K562 (cell line): ENCODE results near the gene ANGPTL1. TPM values are rescaled to one million over a fixed set of nuclear protein-coding genes. Genes with fewer than 3 reads are reported as not detected.

Experiments used
- ATAC-seq: fragments of 200-7000 bp; cut with Tn5 transposase; 3 replicates; pipeline ENCODE4 v1.9.1; 2020; ENCODE audit warnings: moderate library complexity
- BruUV-seq: library from RNA; stranded (reverse); fragments of 400-500 nt; replicated peaks from 2 replicates; lab custom pipeline; 2021; lab: Mats Ljungman, UMichigan
- CTCF ChIA-PET: fragments of 300-600 bp; formaldehyde crosslinking; extraction: SDS; loops from one replicate; lab custom pipeline; 2021; ENCODE audit warnings: low intra/inter-chr PET ratio; lab: Yijun Ruan, JAX
- POLR2A ChIA-PET: fragments of 300-600, 350-650 bp; sonication (Branson Sonifier 250); formaldehyde crosslinking; extraction: SDS; loops from one replicate; lab custom pipeline; 2021; ENCODE audit warnings: antibody characterized with exemption, inconsistent platforms; lab: Yijun Ruan, JAX
- DNase-seq, 4 experiments: peaks; one replicate each; pipeline versions ENCODE4 v3.0.0 to v3.0.0-alpha.2; 2011 to 2018; ENCODE audit warnings: low spot score in 3 of 4, mixed read lengths in 3 of 4; ENCODE audit errors: extremely low read depth in 1 of 4
- FAIRE-seq: peaks from 2 replicates; lab custom pipeline; 2011; peaks lifted over from hg19 to GRCh38; lab: Jason Lieb, UNC
- H2AFZ ChIP-seq: 2 replicates; pipeline ENCODE4 v1.6.0; 2011; ENCODE audit warnings: low read depth, low read length, control low read depth, inconsistent platforms
- H3K27ac ChIP-seq: fragments of 200-600 bp; 3 replicates; pipeline ENCODE4 v1.8.0; 2011; ENCODE audit warnings: low read depth, mild to moderate bottlenecking, control low read depth, inconsistent platforms, low read length, moderate library complexity, mixed read lengths; ENCODE audit errors: extremely low read depth
- H3K27me3 ChIP-seq, 2 experiments: fragments of 300-600 bp in 1 of 2; 2 replicates in 1 of 2; 3 replicates in 1 of 2; pipeline versions ENCODE4 v1.6.0 to v1.8.0; 2011; ENCODE audit warnings: inconsistent platforms in 2 of 2, low read length in 2 of 2, mild to moderate bottlenecking in 1 of 2, mixed read lengths in 1 of 2, moderate library complexity in 1 of 2; ENCODE audit not compliant: control insufficient read depth in 2 of 2, insufficient read depth in 2 of 2
- H3K36me3 ChIP-seq: fragments of 300-600 bp; 3 replicates; pipeline ENCODE4 v1.8.0; 2011; ENCODE audit warnings: mild to moderate bottlenecking, low read length, inconsistent platforms; ENCODE audit not compliant: control insufficient read depth, insufficient read depth
- H3K4me1 ChIP-seq, 2 experiments: fragments of 200-600 bp in 1 of 2; replicated peaks in 1 of 2; 2 replicates in 1 of 2; 3 replicates in 1 of 2; pipeline versions ENCODE4 v1.5.1 to v1.8.0; 2011; ENCODE audit warnings: inconsistent platforms in 2 of 2, low read length in 2 of 2, mild to moderate bottlenecking in 1 of 2, mixed read lengths in 1 of 2, moderate library complexity in 1 of 2; ENCODE audit not compliant: control insufficient read depth in 2 of 2, insufficient read depth in 2 of 2
- H3K4me2 ChIP-seq: 2 replicates; pipeline ENCODE4 v1.6.1; 2011; ENCODE audit warnings: low read length, control low read depth, inconsistent platforms, mixed read lengths; ENCODE audit not compliant: insufficient read depth
- H3K4me3 ChIP-seq: fragments of 200-600 bp; sonication (generic), shearing (Covaris generic); 2 replicates; pipeline ENCODE4 v1.5.1; 2016; ENCODE audit warnings: control low read depth, inconsistent platforms
- H3K79me2 ChIP-seq: fragments of 200-600 bp; 3 replicates; pipeline ENCODE4 v1.8.0; 2011; ENCODE audit warnings: low read length, inconsistent platforms; ENCODE audit not compliant: control insufficient read depth, insufficient read depth
- H3K9ac ChIP-seq, 2 experiments: 2 replicates each; pipeline versions ENCODE4 v1.6.0 to v1.6.1; 2011; ENCODE audit warnings: low read depth in 2 of 2, low read length in 2 of 2, control low read depth in 1 of 2, inconsistent platforms in 1 of 2, mild to moderate bottlenecking in 1 of 2, mixed read lengths in 1 of 2; ENCODE audit not compliant: insufficient read depth in 1 of 2
- H3K9me1 ChIP-seq: one replicate; pipeline ENCODE4 v1.6.0; 2011; ENCODE audit warnings: inconsistent platforms, mild to moderate bottlenecking, low read length, moderate library complexity; ENCODE audit not compliant: control insufficient read depth, insufficient read depth
- H3K9me3 ChIP-seq: replicated peaks from 2 replicates; pipeline ENCODE4 v1.5.1; 2011; ENCODE audit warnings: low read depth, low read length, inconsistent platforms; ENCODE audit not compliant: control insufficient read depth, insufficient read depth
- H4K20me1 ChIP-seq: replicated peaks from 2 replicates; pipeline ENCODE4 v1.6.1; 2011; ENCODE audit warnings: low read length, inconsistent platforms, mixed read lengths; ENCODE audit not compliant: control insufficient read depth, insufficient read depth
- FOXA3 ChIP-seq, 2 experiments: fragments of 450-650 bp in 1 of 2; sonication (generic) in 1 of 2; formaldehyde crosslinking; IDR thresholded peaks in 1 of 2; conservative IDR thresholded peaks in 1 of 2; 2 replicates each; pipeline versions ENCODE4 v1.4.0 to v1.8.0; 2020 to 2022; ENCODE audit warnings: mild to moderate bottlenecking in 2 of 2, missing genetic modification reagents in 1 of 2
- KDM4B ChIP-seq, 2 experiments: fragments of 450-650 bp in 1 of 2; sonication (generic) in 1 of 2; IDR thresholded peaks; 2 replicates each; pipeline ENCODE4 v1.6.1; 2016 to 2017; ENCODE audit warnings: borderline replicate concordance in 2 of 2, antibody characterized with exemption in 1 of 2, low read depth in 1 of 2, mild to moderate bottlenecking in 1 of 2
- NFE2 ChIP-seq: IDR thresholded peaks from 2 replicates; pipeline ENCODE4 v1.6.1; 2014; ENCODE audit warnings: antibody characterized with exemption, low read depth
- TFAM ChIP-seq: fragments of 250-450 bp; sonication (Bioruptor Pico); conservative IDR thresholded peaks from 2 replicates; pipeline ENCODE4 v1.5.0; 2021; ENCODE audit warnings: mild to moderate bottlenecking, moderate library complexity
- ZSCAN29 ChIP-seq: fragments of 450-650 bp; IDR thresholded peaks from 2 replicates; pipeline ENCODE4 v1.6.1; 2017
- WGBS: fragments of 100-300 bp; shearing (Covaris generic); methylation state at CpG from one replicate; pipeline ENCODE4 v1.1.6; 2016; ENCODE audit warnings: low coverage, mixed read lengths; ENCODE audit not compliant: insufficient coverage; ENCODE audit errors: missing lambda C conversion rate; 5-methylcytosine and 5-hydroxymethylcytosine counted together
- in situ Hi-C: fragments of 300-500 bp; cut with MboI; formaldehyde crosslinking; loops from 4 replicates; pipeline ENCODE4 v1.15.0; 2018; ENCODE audit warnings: inconsistent platforms, mixed read lengths
- intact Hi-C: fragments of 100-400 bp; cut with micrococcal nuclease; formaldehyde crosslinking; loops from 2 replicates; pipeline ENCODE4 v1.14.2; 2022
- polyA plus RNA-seq, 8 experiments: library from polyadenylated mRNA; depleted of rRNA in 4 of 8; stranded (reverse) in 5 of 8; unstranded in 3 of 8; fragments of >200 nt; fragmentation: Nextera tagmentation in 2 of 8; fragmentation: Illumina TruSeq in 1 of 8; extraction: Ambion mirVana in 2 of 8; extraction: Trizol in 1 of 8; gene quantifications; 2 replicates each; pipeline versions ENCODE4 v1.2.1 to v1.2.3, GENCODE V29; 2011 to 2014; ENCODE audit warnings: inconsistent platforms in 1 of 8, missing spikeins in 1 of 8
- total RNA-seq, 7 experiments: library from RNA; depleted of rRNA in 6 of 7; stranded (reverse); fragments of >200 nt in 6 of 7; fragmentation: Illumina TruSeq in 2 of 7; extraction: Trizol in 2 of 7; gene quantifications; 2 replicates each; pipeline versions ENCODE4 v1.2.1 to v1.2.3, GENCODE V29; 2011 to 2021; ENCODE audit warnings: low replicate concordance in 1 of 7
- TF ChIP-seq, protein P1 (sequence below): fragments of 450-650 bp; IDR thresholded peaks from 2 replicates; pipeline ENCODE4 v1.7.1; 2018; ENCODE audit warnings: mild to moderate bottlenecking, low read depth; ENCODE audit not compliant: partially characterized antibody
- TF ChIP-seq, protein P2 (sequence below): fragments of 200-800 bp; sonication (Bioruptor generic); IDR thresholded peaks from 2 replicates; pipeline ENCODE4 v1.6.1; 2016; ENCODE audit warnings: missing genetic modification characterization, missing compliant biosample characterization
- TF ChIP-seq, protein P3 (sequence below): fragments of 250-450 bp; sonication (Bioruptor Pico); IDR thresholded peaks from 2 replicates; pipeline ENCODE4 v1.8.0; 2021; ENCODE audit warnings: borderline replicate concordance, mild to moderate bottlenecking, moderate library complexity; ENCODE audit not compliant: poor library complexity, severe bottlenecking
- TF ChIP-seq, protein P4 (sequence below): IDR thresholded peaks from 2 replicates; pipeline ENCODE4 v1.6.1; 2011; ENCODE audit warnings: borderline replicate concordance, low read depth, mild to moderate bottlenecking, moderate library complexity, low read length; ENCODE audit not compliant: insufficient read depth, poor library complexity, severe bottlenecking

Gene ANGPTL1
- total and polyA plus RNA-seq, 9 of the 15 experiments (the other 6 are each of a cell fraction or from before 2014, with no cell fraction given): 0.04 to 0.06 TPM; not detected in 7

DNA sequence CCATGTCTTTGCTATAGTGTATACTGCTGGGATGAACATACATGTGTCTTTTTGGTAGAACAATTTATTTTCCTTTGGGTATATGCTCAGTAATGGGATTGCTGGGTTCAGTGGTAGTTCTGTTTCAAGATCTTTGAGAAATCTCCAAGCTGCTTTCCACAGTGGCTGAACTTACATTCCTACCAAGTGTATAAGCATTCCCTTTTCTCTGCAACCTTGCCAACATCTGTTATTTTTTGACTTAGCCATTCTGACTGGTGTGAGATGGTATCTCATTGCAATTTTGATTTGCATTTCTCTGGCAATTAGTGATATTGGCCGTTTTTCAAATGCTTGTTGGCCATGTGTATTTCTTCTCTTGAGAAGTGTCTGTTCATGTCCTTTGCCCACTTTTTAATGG lies 37.5 kb upstream of the ANGPTL1 start:
- no peak overlapping the region for H3K4me3 ChIP-seq
- H3K27me3 ChIP-seq: no peaks in the 10 kb centered on the region
- H3K27ac ChIP-seq: no peak overlapping the region
- no peaks in the 10 kb centered on the region for H3K9me1 ChIP-seq
- CTCF ChIA-PET: no interaction called here
- no peak overlapping the region for H2AFZ ChIP-seq
- WGBS: 0% methylated on average over 1 of the region's 1 CpG
- DNase-seq (no peak), ATAC-seq (no peak), FAIRE-seq (no peak)
- POLR2A ChIA-PET: no interaction called here
- H3K9me3 ChIP-seq: no peaks in the 10 kb centered on the region
- H4K20me1 ChIP-seq: no peaks in the 10 kb centered on the region
- BruUV-seq: no TSS peak
- no peaks in the 10 kb centered on the region for H3K36me3 ChIP-seq
- no peak overlapping the region for H3K9ac ChIP-seq
- intact Hi-C loops: no loop called here
- no peaks in the 10 kb centered on the region for H3K4me1 ChIP-seq
- H3K79me2 ChIP-seq: no peaks in the 10 kb centered on the region
- in situ Hi-C loops: no loop called here
- H3K4me2 ChIP-seq: no peak overlapping the region
- TF ChIP-seq TFAM: no peak
- TF ChIP-seq, protein P1, sequence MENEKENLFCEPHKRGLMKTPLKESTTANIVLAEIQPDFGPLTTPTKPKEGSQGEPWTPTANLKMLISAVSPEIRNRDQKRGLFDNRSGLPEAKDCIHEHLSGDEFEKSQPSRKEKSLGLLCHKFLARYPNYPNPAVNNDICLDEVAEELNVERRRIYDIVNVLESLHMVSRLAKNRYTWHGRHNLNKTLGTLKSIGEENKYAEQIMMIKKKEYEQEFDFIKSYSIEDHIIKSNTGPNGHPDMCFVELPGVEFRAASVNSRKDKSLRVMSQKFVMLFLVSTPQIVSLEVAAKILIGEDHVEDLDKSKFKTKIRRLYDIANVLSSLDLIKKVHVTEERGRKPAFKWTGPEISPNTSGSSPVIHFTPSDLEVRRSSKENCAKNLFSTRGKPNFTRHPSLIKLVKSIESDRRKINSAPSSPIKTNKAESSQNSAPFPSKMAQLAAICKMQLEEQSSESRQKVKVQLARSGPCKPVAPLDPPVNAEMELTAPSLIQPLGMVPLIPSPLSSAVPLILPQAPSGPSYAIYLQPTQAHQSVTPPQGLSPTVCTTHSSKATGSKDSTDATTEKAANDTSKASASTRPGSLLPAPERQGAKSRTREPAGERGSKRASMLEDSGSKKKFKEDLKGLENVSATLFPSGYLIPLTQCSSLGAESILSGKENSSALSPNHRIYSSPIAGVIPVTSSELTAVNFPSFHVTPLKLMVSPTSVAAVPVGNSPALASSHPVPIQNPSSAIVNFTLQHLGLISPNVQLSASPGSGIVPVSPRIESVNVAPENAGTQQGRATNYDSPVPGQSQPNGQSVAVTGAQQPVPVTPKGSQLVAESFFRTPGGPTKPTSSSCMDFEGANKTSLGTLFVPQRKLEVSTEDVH: no peak
- no peak for TF ChIP-seq FOXA3 (CRISPR knock-in tag; conservative IDR thresholded peaks at IDR 0.05 in 1 of 2, IDR thresholded peaks at IDR 0.05 in 1 of 2)
- no peak for TF ChIP-seq ZSCAN29
- TF ChIP-seq, protein P2, sequence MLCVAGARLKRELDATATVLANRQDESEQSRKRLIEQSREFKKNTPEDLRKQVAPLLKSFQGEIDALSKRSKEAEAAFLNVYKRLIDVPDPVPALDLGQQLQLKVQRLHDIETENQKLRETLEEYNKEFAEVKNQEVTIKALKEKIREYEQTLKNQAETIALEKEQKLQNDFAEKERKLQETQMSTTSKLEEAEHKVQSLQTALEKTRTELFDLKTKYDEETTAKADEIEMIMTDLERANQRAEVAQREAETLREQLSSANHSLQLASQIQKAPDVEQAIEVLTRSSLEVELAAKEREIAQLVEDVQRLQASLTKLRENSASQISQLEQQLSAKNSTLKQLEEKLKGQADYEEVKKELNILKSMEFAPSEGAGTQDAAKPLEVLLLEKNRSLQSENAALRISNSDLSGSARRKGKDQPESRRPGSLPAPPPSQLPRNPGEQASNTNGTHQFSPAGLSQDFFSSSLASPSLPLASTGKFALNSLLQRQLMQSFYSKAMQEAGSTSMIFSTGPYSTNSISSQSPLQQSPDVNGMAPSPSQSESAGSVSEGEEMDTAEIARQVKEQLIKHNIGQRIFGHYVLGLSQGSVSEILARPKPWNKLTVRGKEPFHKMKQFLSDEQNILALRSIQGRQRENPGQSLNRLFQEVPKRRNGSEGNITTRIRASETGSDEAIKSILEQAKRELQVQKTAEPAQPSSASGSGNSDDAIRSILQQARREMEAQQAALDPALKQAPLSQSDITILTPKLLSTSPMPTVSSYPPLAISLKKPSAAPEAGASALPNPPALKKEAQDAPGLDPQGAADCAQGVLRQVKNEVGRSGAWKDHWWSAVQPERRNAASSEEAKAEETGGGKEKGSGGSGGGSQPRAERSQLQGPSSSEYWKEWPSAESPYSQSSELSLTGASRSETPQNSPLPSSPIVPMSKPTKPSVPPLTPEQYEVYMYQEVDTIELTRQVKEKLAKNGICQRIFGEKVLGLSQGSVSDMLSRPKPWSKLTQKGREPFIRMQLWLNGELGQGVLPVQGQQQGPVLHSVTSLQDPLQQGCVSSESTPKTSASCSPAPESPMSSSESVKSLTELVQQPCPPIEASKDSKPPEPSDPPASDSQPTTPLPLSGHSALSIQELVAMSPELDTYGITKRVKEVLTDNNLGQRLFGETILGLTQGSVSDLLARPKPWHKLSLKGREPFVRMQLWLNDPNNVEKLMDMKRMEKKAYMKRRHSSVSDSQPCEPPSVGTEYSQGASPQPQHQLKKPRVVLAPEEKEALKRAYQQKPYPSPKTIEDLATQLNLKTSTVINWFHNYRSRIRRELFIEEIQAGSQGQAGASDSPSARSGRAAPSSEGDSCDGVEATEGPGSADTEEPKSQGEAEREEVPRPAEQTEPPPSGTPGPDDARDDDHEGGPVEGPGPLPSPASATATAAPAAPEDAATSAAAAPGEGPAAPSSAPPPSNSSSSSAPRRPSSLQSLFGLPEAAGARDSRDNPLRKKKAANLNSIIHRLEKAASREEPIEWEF (CRISPR knock-in tag): no peak
- no peak for TF ChIP-seq KDM4B (IDR thresholded peaks at IDR 0.05; ENCODE audit: borderline replicate concordance in 2 of 2, low read depth in 1 of 2)
- TF ChIP-seq, protein P3, sequence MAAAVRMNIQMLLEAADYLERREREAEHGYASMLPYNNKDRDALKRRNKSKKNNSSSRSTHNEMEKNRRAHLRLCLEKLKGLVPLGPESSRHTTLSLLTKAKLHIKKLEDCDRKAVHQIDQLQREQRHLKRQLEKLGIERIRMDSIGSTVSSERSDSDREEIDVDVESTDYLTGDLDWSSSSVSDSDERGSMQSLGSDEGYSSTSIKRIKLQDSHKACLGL: no peak
- no peak for TF ChIP-seq NFE2
- TF ChIP-seq, protein P4, sequence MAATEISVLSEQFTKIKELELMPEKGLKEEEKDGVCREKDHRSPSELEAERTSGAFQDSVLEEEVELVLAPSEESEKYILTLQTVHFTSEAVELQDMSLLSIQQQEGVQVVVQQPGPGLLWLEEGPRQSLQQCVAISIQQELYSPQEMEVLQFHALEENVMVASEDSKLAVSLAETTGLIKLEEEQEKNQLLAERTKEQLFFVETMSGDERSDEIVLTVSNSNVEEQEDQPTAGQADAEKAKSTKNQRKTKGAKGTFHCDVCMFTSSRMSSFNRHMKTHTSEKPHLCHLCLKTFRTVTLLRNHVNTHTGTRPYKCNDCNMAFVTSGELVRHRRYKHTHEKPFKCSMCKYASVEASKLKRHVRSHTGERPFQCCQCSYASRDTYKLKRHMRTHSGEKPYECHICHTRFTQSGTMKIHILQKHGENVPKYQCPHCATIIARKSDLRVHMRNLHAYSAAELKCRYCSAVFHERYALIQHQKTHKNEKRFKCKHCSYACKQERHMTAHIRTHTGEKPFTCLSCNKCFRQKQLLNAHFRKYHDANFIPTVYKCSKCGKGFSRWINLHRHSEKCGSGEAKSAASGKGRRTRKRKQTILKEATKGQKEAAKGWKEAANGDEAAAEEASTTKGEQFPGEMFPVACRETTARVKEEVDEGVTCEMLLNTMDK: no peak
